Keratinocyte (primary cell): Measurements from ENCODE around the gene SLC39A13.

ENCODE experiments used
- CTCF ChIP-seq, 3 experiments: IDR thresholded peaks in 1 of 3; conservative IDR thresholded peaks in 1 of 3; optimal IDR thresholded peaks in 1 of 3; 2 replicates in 2 of 3; 3 replicates in 1 of 3; pipeline versions ENCODE3 to v1.5.1; 2011; ENCODE audit warnings: low read length in 3 of 3, mild to moderate bottlenecking in 3 of 3, moderate library complexity in 2 of 3, control low read depth in 1 of 3, inconsistent platforms in 1 of 3; ENCODE audit not compliant: insufficient read depth in 2 of 3; ENCODE audit errors: extremely low read depth in 1 of 3
- EZH2 ChIP-seq: IDR thresholded peaks from one replicate; pipeline ENCODE4 v1.6.1; 2012; ENCODE audit warnings: inconsistent platforms, mild to moderate bottlenecking, low read length, moderate library complexity

- TF ChIP-seq CTCF (optimal IDR thresholded peaks at IDR 0.05 in 1 of 3, IDR thresholded peaks at IDR 0.05 in 1 of 3, conservative IDR thresholded peaks at IDR 0.05 in 1 of 3; ENCODE audit: extremely low read depth in 1 of 3, insufficient read depth in 2 of 3, low read length in 3 of 3) (no peak), EZH2 (no peak)
Observed at GRCh38 chr11:47379317-47379716, 29.1 kb upstream of the SLC39A13 start.
